ENCODE measurements around the gene MRPL34. TPM values are rescaled to one million over a fixed set of nuclear protein-coding genes. Genes with fewer than 3 reads are reported as not detected.
"Not testable (repeated sequence)": the region's sequence is repeated elsewhere in the genome, so short reads cannot be mapped to it uniquely, and the experiment has no call there.

MRPL34 gene
- total RNA-seq, 2 donors from 2014 or later, result 58.1 to 62.2 TPM

DNA sequence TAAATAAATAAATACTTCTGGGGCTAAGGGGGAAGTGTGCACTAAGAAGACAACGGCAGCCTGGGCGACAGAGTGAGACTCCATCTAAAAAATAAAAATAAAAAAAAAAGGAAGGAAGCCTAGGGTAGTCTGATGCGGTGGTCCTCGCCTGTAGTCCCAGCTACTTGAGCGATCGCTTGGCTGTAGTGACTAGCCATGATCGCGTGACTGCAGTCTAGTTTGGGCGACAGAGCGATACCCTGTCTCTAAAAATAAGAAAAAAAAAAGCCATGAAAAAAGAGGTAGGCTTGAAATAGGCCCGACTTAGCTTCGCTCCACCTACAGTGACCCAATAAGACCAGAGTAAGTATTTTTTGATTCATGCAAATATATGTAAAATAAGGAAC lies 39.1 kb upstream of the MRPL34 start:
- peaks cover 21% of the 10 kb centered on the region for H3K36me3 ChIP-seq (ENCODE audit: control insufficient read depth, insufficient read depth, low read length)
- no peak overlapping the region for H3K27ac ChIP-seq (ENCODE audit: low read depth, low read length)

GRCh38 chr19:17266975-17267788 lies 38.5 kb upstream of the MRPL34 start, which contains the start of gene BABAM1:
TSS of gene BABAM1 (plus strand) at chr19:17267443. CDS start at chr19:17268807, 1,364 bp downstream.
- DNase-seq, result peak; percentile 99
- no peaks in the 10 kb centered on the region for H3K9me3 ChIP-seq (ENCODE audit: control insufficient read depth, low read length)
- 1% methylated on average over 19 to 27 of the region's 27 CpGs for WGBS, 2 experiments (ENCODE audit: insufficient coverage in 1 of 2, insufficient read length in 1 of 2)

More for the DNA sequence above, 39.1 kb upstream of the MRPL34 start:
- no peaks in the 10 kb centered on the region for H3K4me1 ChIP-seq (ENCODE audit: control insufficient read depth, insufficient read depth, low read length)
- no peak overlapping the region for H3K9ac ChIP-seq (ENCODE audit: extremely low read depth, low read length, poor library complexity, severe bottlenecking)
- Mint-ChIP-seq H3K36me3 (ENCODE audit: low read depth) (peaks cover 17% of the 10 kb centered on the region), H3K9me3 (no peaks in the 10 kb centered on the region), H3K27me3 (ENCODE audit: insufficient read depth) (no peaks in the 10 kb centered on the region), H3K27ac (peak overlapping the region; percentile 60), H3K4me3 (peak overlapping the region; percentile 93), H3K4me1 (peaks cover 7% of the 10 kb centered on the region)
- no peaks in the 10 kb centered on the region for H3K9me3 ChIP-seq (ENCODE audit: control insufficient read depth, low read length)
- H3K27me3 ChIP-seq (ENCODE audit: control insufficient read depth, insufficient read depth, low read length, poor library complexity, severe bottlenecking), result no peaks in the 10 kb centered on the region
- TF ChIP-seq, protein P1, sequence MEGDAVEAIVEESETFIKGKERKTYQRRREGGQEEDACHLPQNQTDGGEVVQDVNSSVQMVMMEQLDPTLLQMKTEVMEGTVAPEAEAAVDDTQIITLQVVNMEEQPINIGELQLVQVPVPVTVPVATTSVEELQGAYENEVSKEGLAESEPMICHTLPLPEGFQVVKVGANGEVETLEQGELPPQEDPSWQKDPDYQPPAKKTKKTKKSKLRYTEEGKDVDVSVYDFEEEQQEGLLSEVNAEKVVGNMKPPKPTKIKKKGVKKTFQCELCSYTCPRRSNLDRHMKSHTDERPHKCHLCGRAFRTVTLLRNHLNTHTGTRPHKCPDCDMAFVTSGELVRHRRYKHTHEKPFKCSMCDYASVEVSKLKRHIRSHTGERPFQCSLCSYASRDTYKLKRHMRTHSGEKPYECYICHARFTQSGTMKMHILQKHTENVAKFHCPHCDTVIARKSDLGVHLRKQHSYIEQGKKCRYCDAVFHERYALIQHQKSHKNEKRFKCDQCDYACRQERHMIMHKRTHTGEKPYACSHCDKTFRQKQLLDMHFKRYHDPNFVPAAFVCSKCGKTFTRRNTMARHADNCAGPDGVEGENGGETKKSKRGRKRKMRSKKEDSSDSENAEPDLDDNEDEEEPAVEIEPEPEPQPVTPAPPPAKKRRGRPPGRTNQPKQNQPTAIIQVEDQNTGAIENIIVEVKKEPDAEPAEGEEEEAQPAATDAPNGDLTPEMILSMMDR (conservative IDR thresholded peaks at IDR 0.05), result no peak
- 92 to 98% methylated on average over 7 to 12 of the region's 12 CpGs for WGBS, 2 experiments (ENCODE audit: insufficient coverage in 1 of 2, insufficient read length in 1 of 2)
- no peak for DNase-seq
- no peak overlapping the region for H3K4me3 ChIP-seq (ENCODE audit: low read length)

GRCh38 chr19:17268754-17269153 lies 36.9 kb upstream of the MRPL34 start:
- TF ChIP-seq, protein P1 (conservative IDR thresholded peaks at IDR 0.05), result no peak
- H3K4me1 ChIP-seq (ENCODE audit: control insufficient read depth, insufficient read depth, low read length), result no peaks in the 10 kb centered on the region
- Mint-ChIP-seq H3K9me3 (no peaks in the 10 kb centered on the region), H3K27ac (peak overlapping the region; percentile 94), H3K4me3 (peak overlapping the region; percentile 93), H3K4me1 (peaks cover 7% of the 10 kb centered on the region), H3K36me3 (ENCODE audit: low read depth) (peaks cover 27% of the 10 kb centered on the region), H3K27me3 (ENCODE audit: insufficient read depth) (no peaks in the 10 kb centered on the region)
- no peak overlapping the region for H3K9ac ChIP-seq (ENCODE audit: extremely low read depth, low read length, poor library complexity, severe bottlenecking)
- WGBS, 2 experiments (ENCODE audit: insufficient coverage in 1 of 2, insufficient read length in 1 of 2), result 92 to 97% methylated on average over 11 to 13 of the region's 13 CpGs
- no peaks in the 10 kb centered on the region for H3K27me3 ChIP-seq (ENCODE audit: control insufficient read depth, insufficient read depth, low read length, poor library complexity, severe bottlenecking)
- H3K36me3 ChIP-seq (ENCODE audit: control insufficient read depth, insufficient read depth, low read length), result peaks cover 27% of the 10 kb centered on the region
- no peaks in the 10 kb centered on the region for H3K9me3 ChIP-seq (ENCODE audit: control insufficient read depth, low read length)
- H3K4me3 ChIP-seq (ENCODE audit: low read length), result peak overlapping the region; percentile 98
- DNase-seq, result no peak
- H3K27ac ChIP-seq (ENCODE audit: low read depth, low read length), result no peak overlapping the region

More at GRCh38 chr19:17266975-17267788, 38.5 kb upstream of the MRPL34 start, which contains the start of gene BABAM1:
- Mint-ChIP-seq H3K4me1 (peaks cover 7% of the 10 kb centered on the region), H3K27ac (peak within 1 kb of the TSS; percentile 94), H3K9me3 (no peaks in the 10 kb centered on the region), H3K27me3 (ENCODE audit: insufficient read depth) (no peaks in the 10 kb centered on the region), H3K4me3 (peak within 1 kb of the TSS; percentile 93), H3K36me3 (ENCODE audit: low read depth) (peaks cover 20% of the 10 kb centered on the region)
- H3K4me1 ChIP-seq (ENCODE audit: control insufficient read depth, insufficient read depth, low read length), result no peaks in the 10 kb centered on the region
- peaks cover 26% of the 10 kb centered on the region for H3K36me3 ChIP-seq (ENCODE audit: control insufficient read depth, insufficient read depth, low read length)
- TF ChIP-seq, protein P1 (conservative IDR thresholded peaks at IDR 0.05), result no peak
- H3K27ac ChIP-seq (ENCODE audit: low read depth, low read length), result peak within 1 kb of the TSS; percentile 21
- H3K27me3 ChIP-seq (ENCODE audit: control insufficient read depth, insufficient read depth, low read length, poor library complexity, severe bottlenecking), result no peaks in the 10 kb centered on the region
- peak within 1 kb of the TSS; percentile 98 for H3K4me3 ChIP-seq (ENCODE audit: low read length)
- peak within 1 kb of the TSS; percentile 72 for H3K9ac ChIP-seq (ENCODE audit: extremely low read depth, low read length, poor library complexity, severe bottlenecking)

DNA sequence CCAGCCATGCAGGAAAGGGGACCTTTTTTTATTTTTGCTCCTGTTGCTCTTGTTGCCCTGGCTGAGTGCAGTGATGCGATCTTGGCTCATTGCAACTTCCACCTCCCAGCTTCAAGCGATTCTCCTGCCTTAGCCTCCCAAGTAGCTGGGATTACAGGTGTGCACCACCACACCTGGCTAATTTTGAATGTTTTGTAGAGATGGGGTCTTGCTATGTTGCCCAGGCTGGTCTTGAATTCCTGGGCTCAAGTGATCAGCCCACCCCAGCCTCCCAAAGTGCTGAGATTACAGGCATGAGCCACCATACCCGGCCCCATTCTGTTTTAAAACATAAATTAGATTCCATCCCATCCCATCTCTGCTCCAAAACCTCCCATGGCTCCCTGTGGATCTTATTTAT lies 30.8 kb upstream of the MRPL34 start:
- H3K36me3 ChIP-seq (ENCODE audit: control insufficient read depth, insufficient read depth, low read length), result peaks cover 63% of the 10 kb centered on the region
- H3K9ac ChIP-seq (ENCODE audit: extremely low read depth, low read length, poor library complexity, severe bottlenecking); H3K9me3 Mint-ChIP-seq; H3K27me3 ChIP-seq (ENCODE audit: control insufficient read depth, insufficient read depth, low read length, poor library complexity, severe bottlenecking); H3K27ac Mint-ChIP-seq; DNase-seq; H3K27ac ChIP-seq (ENCODE audit: low read depth, low read length); H3K9me3 ChIP-seq (ENCODE audit: control insufficient read depth, low read length); H3K4me3 ChIP-seq (ENCODE audit: low read length); H3K4me3 Mint-ChIP-seq; H3K4me1 ChIP-seq (ENCODE audit: control insufficient read depth, insufficient read depth, low read length); H3K27me3 Mint-ChIP-seq (ENCODE audit: insufficient read depth); H3K4me1 Mint-ChIP-seq: not testable (repeated sequence)
- peaks cover 71% of the 10 kb centered on the region for H3K36me3 Mint-ChIP-seq (ENCODE audit: low read depth)
- 94% methylated on average over 3 of the region's 3 CpGs; no CpG with 5 or more reads in 1 of the 2 experiments for WGBS, 2 experiments (ENCODE audit: insufficient coverage in 1 of 2, insufficient read length in 1 of 2)

Data from endodermal cell (in vitro differentiated cells).